Measurements from ENCODE around the gene MYCBP2. TPM values are rescaled to one million over a fixed set of nuclear protein-coding genes. Genes with fewer than 3 reads are reported as not detected.
"Not testable (repeated sequence)": the region's sequence is repeated elsewhere in the genome, so short reads cannot be mapped to it uniquely, and the experiment has no call there.

The MYCBP2 gene
- polyA plus RNA-seq, 1 experiment: 49.4 TPM

GRCh38 chr13:77323858-77324257 lies 3.0 kb downstream of the MYCBP2 start:
- Histone ChIP-seq H3K4me3 (ENCODE audit: low read depth, low read length) (no peak overlapping the region), H3K27ac (ENCODE audit: low read depth, low read length) (no peak overlapping the region), H3K9me3 (ENCODE audit: control insufficient read depth, insufficient read depth, low read length) (no peaks in the 10 kb centered on the region), H3K27me3 (ENCODE audit: control insufficient read depth, insufficient read depth, low read length) (no peaks in the 10 kb centered on the region)
- ChIA-PET POLR2A (no interaction called here), CTCF (no interaction called here)
- no peak for DNase-seq (ENCODE audit: low read depth, low spot score)
- no peak for TF ChIP-seq CTCF (IDR thresholded peaks at IDR 0.05; ENCODE audit: low read depth, low read length)

DNA sequence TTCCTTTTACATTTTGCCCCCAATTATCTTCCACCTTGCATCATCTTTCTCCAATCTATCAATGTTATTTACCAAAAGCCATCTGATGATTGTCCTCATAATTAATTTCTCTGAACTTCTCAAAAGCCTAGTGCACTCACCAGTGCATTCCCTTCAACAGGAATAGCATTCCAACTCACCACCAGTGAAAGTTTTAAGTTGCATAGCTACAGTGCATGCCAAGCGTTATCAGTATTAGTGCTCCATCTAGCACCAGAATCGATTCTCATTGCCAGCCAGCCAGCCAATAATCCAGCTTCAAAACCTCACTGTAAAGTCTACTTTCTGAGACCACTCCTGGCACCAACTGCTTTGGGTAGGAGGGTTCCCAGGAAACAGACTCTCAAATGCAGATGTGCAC lies 7.4 kb downstream of the MYCBP2 start:
- DNase-seq (ENCODE audit: low read depth, low spot score): no peak
- no peaks in the 10 kb centered on the region for H3K9me3 ChIP-seq (ENCODE audit: control insufficient read depth, insufficient read depth, low read length)
- CTCF ChIA-PET: interaction anchor here (0.9 to 1.7 kb wide), 2 partner anchors 11 to 159 kb away, joined by 3 to 4 read pairs; no protein-coding TSS in a partner anchor
- no peak for TF ChIP-seq CTCF (IDR thresholded peaks at IDR 0.05; ENCODE audit: low read depth, low read length)
- no peak overlapping the region for H3K27ac ChIP-seq (ENCODE audit: low read depth, low read length)
- no peaks in the 10 kb centered on the region for H3K27me3 ChIP-seq (ENCODE audit: control insufficient read depth, insufficient read depth, low read length)
- POLR2A ChIA-PET: no interaction called here
- no peak overlapping the region for H3K4me3 ChIP-seq (ENCODE audit: low read depth, low read length)

GRCh38 chr13:77318741-77319140 lies 8.2 kb downstream of the MYCBP2 start:
- no peak for TF ChIP-seq CTCF (IDR thresholded peaks at IDR 0.05; ENCODE audit: low read depth, low read length)
- no peak overlapping the region for H3K4me3 ChIP-seq (ENCODE audit: low read depth, low read length)
- no peaks in the 10 kb centered on the region for H3K27me3 ChIP-seq (ENCODE audit: control insufficient read depth, insufficient read depth, low read length)
- DNase-seq (ENCODE audit: low read depth, low spot score): no peak
- ChIA-PET POLR2A (no interaction called here), CTCF (interaction anchor here (1.7 kb wide), 1 partner anchor 160 kb away, joined by 4 read pairs; no protein-coding TSS in a partner anchor)
- no peak overlapping the region for H3K27ac ChIP-seq (ENCODE audit: low read depth, low read length)
- no peaks in the 10 kb centered on the region for H3K9me3 ChIP-seq (ENCODE audit: control insufficient read depth, insufficient read depth, low read length)

- DNase-seq (ENCODE audit: low read depth, low spot score): no peak
- Histone ChIP-seq H3K27ac (ENCODE audit: low read depth, low read length) (no peak overlapping the region), H3K9me3 (ENCODE audit: control insufficient read depth, insufficient read depth, low read length) (no peaks in the 10 kb centered on the region), H3K4me3 (ENCODE audit: low read depth, low read length) (no peak overlapping the region), H3K27me3 (ENCODE audit: control insufficient read depth, insufficient read depth, low read length) (no peaks in the 10 kb centered on the region)
- CTCF ChIA-PET: interaction anchor here (1.2 kb wide), 1 partner anchor 13 kb away, joined by 3 read pairs; no protein-coding TSS in a partner anchor
- POLR2A ChIA-PET: no interaction called here
- no peak for TF ChIP-seq CTCF (IDR thresholded peaks at IDR 0.05; ENCODE audit: low read depth, low read length)
Observed at GRCh38 chr13:77316430-77316829, 10.5 kb downstream of the MYCBP2 start.

DNA sequence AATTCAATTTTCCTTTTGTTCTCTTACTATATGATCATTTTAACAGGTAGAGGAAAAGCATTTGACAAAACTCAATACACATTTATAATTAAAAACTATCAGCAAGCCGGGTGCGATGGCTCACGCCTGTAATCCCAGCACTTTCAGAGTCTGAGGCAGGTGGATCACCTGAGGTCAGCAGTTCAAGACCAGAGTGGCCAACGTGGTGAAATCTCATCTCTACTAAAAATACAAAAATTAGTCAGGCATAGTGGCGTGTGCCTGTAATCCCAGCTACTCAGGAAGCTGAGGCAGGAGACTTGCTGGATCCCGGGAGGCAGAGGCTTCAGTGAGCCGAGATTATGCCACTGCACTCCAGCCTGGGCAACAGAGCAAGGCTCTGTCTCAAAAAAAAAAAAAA lies 11.4 kb downstream of the MYCBP2 start:
- H3K27ac ChIP-seq (ENCODE audit: low read depth, low read length); DNase-seq (ENCODE audit: low read depth, low spot score); H3K4me3 ChIP-seq (ENCODE audit: low read depth, low read length); H3K9me3 ChIP-seq (ENCODE audit: control insufficient read depth, insufficient read depth, low read length); POLR2A ChIA-PET; H3K27me3 ChIP-seq (ENCODE audit: control insufficient read depth, insufficient read depth, low read length): not testable (repeated sequence)
- CTCF ChIA-PET: interaction anchor here (1.2 kb wide), 1 partner anchor 14 kb away, joined by 3 read pairs; no protein-coding TSS in a partner anchor

Data from AG04450 (cell line).